Ishikawa (cell line): ENCODE results near the gene DRGX.

Experiments
- CEBPB ChIP-seq: IDR thresholded peaks from 2 replicates; pipeline ENCODE4 v1.6.1; 2012
- CREB1 ChIP-seq: IDR thresholded peaks from 2 replicates; pipeline ENCODE4 v1.6.1; 2012; ENCODE audit warnings: low read depth
- EGR1 ChIP-seq: IDR thresholded peaks from 2 replicates; pipeline ENCODE4 v1.6.1; 2012
- EP300 ChIP-seq: IDR thresholded peaks from 2 replicates; pipeline ENCODE4 v1.6.1; 2012; ENCODE audit warnings: borderline replicate concordance
- FOXM1 ChIP-seq: IDR thresholded peaks from 2 replicates; pipeline ENCODE4 v1.6.1; 2012; ENCODE audit warnings: low read depth, borderline replicate concordance
- NFIC ChIP-seq: IDR thresholded peaks from 2 replicates; pipeline ENCODE4 v1.6.1; 2012
- RAD21 ChIP-seq: IDR thresholded peaks from 2 replicates; pipeline ENCODE4 v1.6.1; 2012; ENCODE audit warnings: low read depth
- TAF1 ChIP-seq: IDR thresholded peaks from 2 replicates; pipeline ENCODE4 v1.6.1; 2012; ENCODE audit warnings: low read depth, mild to moderate bottlenecking
- TCF12 ChIP-seq: IDR thresholded peaks from 2 replicates; pipeline ENCODE4 v1.6.1; 2012; ENCODE audit warnings: low read depth
- TEAD4 ChIP-seq: IDR thresholded peaks from 2 replicates; pipeline ENCODE4 v1.6.1; 2012
- YY1 ChIP-seq: IDR thresholded peaks from 2 replicates; pipeline ENCODE4 v1.6.1; 2012; ENCODE audit warnings: low read depth
- ZBTB7A ChIP-seq: IDR thresholded peaks from 2 replicates; pipeline ENCODE4 v1.6.1; 2012; ENCODE audit warnings: low read depth
- TF ChIP-seq, protein P1 (sequence below): IDR thresholded peaks from 2 replicates; pipeline ENCODE4 v1.6.1; 2012
- TF ChIP-seq, protein P2 (sequence below): IDR thresholded peaks from 2 replicates; pipeline ENCODE4 v1.6.1; 2012; ENCODE audit warnings: low read depth, mild to moderate bottlenecking

DNA sequence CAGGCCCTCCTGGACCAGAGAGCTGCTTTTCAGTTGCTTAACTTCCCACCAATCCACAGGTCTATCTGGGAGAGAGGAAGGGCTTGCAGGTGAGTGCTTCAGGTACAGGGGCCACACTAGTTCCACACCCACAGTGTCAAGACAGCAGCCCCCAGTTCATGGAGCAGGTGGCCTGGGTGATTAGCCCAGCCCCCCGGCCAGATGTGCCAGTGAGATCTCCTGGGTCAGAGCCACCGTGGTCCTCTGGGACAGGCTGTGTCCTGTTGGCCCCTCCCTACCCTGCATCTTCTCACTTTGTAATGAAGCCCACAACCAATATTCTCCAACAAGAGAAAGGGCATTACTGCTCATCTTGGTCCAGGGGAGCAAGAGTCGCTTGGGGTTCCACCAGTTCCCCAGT is 30.6 kb downstream of the DRGX start:
- no peak for TF ChIP-seq TAF1
- no peak for TF ChIP-seq ZBTB7A
- TF ChIP-seq EP300, result no peak
- no peak for TF ChIP-seq YY1
- no peak for TF ChIP-seq RAD21
- TF ChIP-seq TCF12, result no peak
- TF ChIP-seq, protein P1, sequence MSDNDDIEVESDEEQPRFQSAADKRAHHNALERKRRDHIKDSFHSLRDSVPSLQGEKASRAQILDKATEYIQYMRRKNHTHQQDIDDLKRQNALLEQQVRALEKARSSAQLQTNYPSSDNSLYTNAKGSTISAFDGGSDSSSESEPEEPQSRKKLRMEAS, result no peak
- no peak for TF ChIP-seq CEBPB
- TF ChIP-seq TEAD4, result no peak
- TF ChIP-seq EGR1, result no peak
- TF ChIP-seq, protein P2, sequence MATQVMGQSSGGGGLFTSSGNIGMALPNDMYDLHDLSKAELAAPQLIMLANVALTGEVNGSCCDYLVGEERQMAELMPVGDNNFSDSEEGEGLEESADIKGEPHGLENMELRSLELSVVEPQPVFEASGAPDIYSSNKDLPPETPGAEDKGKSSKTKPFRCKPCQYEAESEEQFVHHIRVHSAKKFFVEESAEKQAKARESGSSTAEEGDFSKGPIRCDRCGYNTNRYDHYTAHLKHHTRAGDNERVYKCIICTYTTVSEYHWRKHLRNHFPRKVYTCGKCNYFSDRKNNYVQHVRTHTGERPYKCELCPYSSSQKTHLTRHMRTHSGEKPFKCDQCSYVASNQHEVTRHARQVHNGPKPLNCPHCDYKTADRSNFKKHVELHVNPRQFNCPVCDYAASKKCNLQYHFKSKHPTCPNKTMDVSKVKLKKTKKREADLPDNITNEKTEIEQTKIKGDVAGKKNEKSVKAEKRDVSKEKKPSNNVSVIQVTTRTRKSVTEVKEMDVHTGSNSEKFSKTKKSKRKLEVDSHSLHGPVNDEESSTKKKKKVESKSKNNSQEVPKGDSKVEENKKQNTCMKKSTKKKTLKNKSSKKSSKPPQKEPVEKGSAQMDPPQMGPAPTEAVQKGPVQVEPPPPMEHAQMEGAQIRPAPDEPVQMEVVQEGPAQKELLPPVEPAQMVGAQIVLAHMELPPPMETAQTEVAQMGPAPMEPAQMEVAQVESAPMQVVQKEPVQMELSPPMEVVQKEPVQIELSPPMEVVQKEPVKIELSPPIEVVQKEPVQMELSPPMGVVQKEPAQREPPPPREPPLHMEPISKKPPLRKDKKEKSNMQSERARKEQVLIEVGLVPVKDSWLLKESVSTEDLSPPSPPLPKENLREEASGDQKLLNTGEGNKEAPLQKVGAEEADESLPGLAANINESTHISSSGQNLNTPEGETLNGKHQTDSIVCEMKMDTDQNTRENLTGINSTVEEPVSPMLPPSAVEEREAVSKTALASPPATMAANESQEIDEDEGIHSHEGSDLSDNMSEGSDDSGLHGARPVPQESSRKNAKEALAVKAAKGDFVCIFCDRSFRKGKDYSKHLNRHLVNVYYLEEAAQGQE, result no peak
- TF ChIP-seq FOXM1, result no peak
- no peak for TF ChIP-seq CREB1
- TF ChIP-seq NFIC, result no peak
